NCI-H146 treated with DMSO at 0.1 percent for 48 hours (cell line): ENCODE measurements around the gene MAP3K20.
A peak's percentile ranks its signal among the peaks of the same experiment; 100 is the strongest.
"Not testable (repeated sequence)": the region's sequence is repeated elsewhere in the genome, so short reads cannot be mapped to it uniquely, and the experiment has no call there.

Source experiments
- DNase-seq: peaks from one replicate; lab custom pipeline; 2025; ENCODE audit not compliant: unreplicated experiment; lab: John Stamatoyannopoulos, UW

MAP3K20 gene

DNA sequence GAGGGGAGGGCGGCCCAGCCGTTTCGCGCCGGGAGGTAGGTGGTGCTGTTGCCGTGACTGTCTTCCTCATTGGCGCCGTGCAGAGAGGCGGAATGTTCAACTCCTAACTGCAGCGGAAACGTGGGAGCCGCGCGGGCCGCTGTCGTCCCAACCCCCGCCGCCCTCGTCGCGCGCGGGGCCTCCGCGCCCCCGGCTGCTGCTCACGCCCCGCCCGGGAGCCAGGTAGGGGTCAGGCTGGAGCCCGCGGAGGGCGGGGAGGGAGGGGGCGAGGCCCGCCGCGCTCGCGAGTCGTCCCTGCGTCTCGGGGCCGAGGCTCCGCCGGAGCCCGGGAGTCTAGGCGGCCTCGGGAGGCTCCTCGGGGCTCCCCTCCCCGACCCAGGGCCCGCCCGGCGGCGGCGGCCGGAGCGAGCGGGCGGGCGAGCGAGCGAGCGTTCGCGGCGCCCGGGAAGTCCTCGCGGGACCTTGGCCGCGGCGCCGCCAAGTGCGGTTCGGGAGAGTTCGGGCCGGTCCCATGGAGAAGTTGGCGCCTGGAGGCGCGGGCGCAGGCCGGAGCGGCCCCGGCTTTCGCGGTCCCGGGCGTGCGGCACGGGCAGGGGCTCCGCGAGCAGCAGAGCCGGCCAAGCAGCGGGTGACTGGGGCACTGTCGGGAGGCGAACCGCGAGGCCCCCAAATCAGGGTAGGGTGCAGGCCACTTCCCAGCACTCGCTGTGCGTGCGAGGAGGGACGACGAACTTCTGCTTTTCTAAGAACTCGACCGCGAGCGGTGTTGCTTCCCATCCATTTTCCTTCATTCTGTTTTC is at the start of gene MAP3K20:
MAP3K20 (plus strand) TSS at position 66 of the 800 bp plus-strand sequence. CDS start 15,186 bp downstream, outside the sequence.
- DNase-seq = no peak

DNA sequence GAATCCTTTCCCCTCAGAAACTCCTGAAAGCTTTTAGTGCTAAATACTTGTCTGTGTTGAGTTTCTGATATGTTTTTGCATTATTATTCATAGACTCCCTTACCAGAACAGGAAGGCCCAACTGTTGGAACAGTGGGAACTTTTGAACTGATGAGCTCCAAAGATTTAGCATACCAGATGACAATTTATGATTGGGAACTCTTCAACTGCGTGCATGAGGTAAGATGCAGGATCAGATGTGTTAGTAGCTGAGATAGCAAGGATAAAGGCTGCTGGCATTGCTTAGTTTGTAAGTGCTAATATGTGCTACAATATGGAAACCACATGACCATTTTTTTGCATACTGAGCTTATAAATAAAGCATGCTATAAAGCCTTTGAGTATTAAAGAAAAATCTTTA is 49.2 kb upstream of the MAP3K20 start:
- no peak for DNase-seq

DNA sequence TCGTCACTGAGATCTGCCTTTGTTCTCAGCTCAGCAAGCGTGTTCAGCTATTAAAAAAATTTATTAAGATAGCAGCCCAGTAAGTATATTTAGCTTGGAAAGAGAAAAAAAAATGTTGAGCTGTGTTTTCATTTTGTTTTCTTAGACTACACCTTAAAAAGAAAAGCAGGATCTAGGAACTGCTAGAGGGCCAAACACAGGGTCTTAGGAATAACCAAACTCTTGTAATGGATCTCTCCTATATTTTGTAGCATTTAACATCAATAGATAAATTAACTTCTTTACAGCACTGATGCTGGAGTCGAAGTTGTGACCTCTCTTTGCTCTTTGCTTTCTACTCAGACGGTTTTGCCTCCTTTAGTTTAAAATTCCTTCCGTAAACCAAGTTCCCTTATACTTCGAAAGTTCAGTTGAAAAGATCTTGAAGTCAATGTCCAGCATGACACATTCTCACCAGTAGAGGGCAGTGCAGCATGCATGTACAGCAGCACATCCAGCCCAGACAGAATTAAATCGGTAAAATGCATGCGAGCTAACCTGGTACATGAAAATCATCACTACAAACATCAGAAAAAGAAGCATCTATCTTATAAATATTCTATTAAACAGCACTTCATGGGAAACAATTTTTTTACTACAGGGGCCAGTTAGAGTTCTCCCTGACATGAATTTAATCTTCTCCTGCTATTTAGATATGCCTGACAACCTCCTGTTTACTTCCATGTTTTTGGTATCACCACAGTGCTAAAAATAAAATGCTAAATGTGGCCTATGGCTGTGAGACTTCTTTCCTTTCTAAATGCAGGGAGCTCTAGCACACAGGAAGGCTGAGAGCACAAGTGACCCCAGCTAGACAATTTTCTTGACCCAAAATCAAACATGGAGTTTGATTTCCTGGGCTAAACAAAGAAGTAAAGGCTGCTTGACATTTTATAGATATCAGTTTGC is 48.2 kb upstream of the MAP3K20 start:
- DNase-seq = peak; percentile 18

DNA sequence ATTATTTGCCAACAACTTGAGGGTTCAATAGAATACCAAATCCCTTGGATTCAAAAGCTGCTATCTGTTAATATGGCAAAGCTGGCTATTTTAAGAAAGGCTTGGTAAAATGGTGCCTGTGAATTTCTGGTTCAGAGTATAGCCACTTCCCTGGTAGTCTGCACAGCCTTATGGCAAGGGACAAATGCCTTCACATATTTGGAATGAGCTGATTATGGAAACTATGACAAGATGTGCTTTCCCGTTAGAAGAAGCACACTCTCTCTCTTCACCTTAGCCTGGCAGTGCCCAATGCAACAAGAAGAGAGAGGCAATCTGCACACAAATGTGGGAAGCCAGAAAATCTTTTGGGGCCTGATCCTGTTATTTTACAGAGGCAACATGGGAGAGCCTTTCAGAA is 47.5 kb upstream of the MAP3K20 start:
- no peak for DNase-seq

DNA sequence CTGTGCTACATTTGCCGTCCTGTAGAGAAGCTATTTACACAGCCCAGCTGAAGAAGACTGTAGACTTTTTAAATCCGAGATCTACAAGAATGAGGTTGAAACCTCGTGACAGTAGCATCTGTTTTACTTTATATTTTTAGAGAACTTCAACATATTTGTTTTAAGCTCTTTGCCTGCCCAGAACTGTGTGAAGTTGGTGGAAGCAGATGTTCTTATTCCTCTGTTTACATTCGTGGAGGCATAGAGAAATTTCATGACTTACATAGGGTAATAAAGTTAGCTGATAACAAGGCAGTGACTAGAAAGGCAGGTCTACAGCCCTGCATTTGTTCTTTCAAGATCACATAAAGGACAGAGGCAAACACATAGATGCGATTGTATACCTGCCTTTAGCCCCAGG is 47.0 kb upstream of the MAP3K20 start:
- DNase-seq = no peak

DNA sequence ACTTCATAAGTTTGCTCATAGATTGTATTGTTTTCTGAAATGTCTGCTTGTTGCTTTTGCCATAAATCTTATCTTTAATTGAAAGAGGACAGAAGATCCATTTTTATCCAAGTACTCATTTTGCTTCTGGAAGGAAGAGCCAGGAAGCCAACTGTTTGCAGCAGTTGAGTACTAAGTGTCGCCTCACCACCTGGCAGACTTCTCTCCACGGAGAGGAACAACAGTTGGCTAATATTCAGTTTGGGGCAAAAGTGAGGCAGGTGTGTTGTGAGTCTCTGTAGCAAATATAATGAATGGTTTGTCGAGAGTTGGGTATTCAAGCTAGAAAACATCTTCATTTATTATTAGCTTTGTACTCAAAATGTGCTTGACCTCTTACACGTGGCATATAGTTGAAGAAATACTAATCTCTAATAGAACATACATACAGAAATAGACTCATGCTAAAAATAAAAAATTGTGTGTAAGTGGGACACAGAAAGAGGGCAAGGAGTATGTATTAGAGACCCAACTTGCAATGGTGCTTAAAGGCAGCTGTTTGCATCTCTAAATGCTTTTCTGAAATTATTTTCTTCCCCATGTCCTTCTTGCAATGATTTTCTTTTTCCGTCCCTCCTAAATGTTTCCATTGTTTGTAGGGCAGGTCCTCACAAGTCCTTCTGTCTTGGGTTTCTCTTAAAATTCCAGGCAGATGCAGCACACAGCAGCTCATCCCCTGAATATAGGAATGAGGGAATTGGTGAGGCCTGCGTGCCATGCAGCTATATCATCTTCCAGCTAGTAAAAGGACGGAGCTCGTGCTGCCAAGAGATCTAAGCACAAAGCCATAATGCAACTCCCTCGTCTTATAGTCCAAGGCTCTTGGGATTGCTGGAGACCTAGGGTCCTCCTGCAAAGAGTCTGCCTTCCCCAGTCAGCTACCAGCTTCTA is 44.8 kb upstream of the MAP3K20 start:
- no peak for DNase-seq

DNA sequence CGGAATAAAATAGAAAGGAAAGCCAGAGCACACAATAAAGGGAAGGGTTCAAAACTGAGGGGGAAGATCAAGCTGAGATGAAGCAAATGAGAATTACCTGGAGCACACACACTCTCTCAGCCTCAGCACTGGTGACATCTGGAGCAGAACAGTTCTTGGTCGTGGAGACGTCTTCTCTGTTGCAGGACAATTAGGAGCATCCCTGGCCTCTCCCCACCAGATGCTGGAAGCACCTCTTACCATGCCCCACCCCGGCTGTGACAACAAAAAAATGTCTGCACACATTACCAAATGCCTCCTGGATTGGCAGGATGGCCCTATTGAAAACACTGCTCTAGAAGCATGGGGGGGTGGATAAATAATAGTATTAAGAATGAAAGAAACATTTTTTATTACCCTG is 43.6 kb upstream of the MAP3K20 start:
- no peak for DNase-seq

DNA sequence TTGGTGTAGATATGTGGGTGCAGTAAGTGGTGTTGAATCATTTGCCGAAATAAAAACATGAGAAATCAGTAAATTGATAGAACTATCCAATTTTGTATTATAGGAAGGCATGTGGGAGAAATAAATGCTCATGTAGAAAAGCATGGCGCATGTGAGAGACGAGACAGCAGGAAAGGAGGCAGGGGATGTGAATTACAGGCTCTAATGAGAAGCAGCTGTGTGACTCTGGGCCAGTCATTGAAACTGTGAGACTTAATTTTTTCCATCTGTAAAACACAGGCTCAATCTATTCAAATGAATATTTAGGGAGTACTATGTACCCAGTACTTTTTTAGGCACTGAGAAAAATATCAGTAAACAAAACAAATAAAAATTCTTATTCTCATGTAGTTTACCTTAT is 42.6 kb upstream of the MAP3K20 start:
- no peak for DNase-seq

DNA sequence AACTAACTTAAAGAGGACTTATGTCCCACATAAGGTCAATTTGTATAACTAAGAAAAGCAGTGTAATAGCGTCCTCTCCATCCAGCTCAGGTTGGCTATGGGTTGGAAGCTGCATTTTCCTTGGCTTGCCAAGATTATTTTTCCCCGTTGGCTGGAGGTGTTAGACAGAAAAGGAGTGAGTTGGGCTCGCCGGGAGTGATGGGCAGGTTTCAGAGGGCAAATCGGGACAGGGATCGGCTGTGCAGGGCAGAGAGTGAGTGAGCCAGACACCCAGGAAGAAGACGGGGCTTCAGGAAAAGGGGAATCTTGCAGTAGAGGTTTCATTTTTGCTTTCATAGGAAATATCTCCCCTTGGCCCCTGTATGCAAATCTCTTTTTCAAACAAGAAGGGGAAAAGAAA is 41.5 kb upstream of the MAP3K20 start:
- no peak for DNase-seq

DNA sequence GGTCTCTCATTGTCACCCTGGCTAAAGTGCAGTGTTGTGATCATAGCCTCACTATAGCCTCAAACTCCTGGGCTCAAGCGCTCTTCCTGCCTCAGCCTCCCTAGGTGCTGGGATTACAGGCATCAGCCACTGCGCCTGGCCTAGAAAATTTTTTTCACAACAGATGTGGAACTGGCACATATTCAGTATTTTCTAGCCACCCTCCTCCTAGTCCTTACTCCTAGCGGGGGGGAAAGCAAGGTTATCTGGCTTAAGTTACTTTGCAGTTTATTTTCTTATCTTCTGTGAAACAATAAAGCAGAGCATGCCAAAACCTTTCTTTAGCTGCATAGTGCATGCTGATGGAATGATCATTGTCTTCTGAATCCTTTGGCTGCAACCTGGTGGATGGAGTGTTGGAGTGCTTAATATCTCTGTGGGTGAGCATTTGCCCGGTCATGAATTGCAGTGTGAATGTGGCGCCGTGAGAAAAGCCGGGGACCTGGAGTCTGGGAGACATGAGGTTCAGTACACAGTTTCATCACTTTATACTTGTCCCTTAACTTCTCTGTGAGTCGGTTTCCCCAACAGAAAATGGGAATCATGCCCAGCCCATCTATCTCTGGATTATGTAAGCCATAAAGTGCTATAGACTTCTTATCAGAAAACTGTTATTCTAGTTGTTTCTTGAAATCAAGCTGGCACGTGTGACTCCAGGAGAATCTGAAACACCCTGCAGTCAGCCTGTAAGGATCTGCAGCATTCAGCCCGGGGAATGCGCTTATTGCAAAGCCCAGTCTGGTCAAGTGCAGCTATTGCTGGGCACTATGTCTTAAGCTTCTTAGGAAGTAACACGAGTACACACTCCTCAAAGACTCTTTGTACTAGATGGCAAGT is 38.2 kb upstream of the MAP3K20 start:
- DNase-seq = no peak

DNA sequence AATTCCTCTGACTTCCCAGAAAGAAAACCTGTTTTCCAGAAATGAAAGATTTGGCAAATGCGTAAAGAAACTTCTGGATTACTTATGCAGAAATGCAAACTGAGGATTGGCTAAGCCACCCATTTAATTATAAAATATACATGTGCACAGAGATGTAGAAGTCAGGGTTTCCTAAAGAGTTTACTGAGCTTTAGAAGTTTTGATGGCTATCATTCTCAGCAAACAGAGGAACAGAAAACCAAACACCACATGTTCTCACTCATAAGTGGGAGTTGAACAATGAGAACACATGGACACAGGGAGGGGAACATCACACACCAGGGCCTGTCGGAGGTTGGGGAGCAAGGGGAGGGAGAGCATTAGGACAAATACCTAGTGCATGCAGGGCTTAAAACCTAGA is 37.4 kb upstream of the MAP3K20 start:
- DNase-seq = not testable (repeated sequence)

DNA sequence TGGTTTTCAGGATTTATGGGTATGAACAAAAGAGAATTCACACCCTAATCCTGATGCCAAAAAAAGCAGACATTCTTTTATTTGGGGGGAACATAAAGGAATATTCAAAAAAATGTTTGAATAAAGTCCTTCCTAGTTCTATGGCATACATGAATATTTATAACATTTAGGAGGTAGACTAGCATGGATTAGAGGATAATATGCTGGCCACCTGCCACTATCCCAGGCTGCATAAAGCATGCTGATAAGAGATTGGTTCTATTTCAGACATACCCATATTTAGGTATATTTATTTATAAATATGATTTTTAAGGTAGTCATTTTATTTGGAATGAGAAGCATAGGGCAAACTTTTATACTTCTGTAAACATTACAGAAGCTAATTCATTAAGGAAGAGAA is 34.9 kb upstream of the MAP3K20 start:
- DNase-seq = no peak

DNA sequence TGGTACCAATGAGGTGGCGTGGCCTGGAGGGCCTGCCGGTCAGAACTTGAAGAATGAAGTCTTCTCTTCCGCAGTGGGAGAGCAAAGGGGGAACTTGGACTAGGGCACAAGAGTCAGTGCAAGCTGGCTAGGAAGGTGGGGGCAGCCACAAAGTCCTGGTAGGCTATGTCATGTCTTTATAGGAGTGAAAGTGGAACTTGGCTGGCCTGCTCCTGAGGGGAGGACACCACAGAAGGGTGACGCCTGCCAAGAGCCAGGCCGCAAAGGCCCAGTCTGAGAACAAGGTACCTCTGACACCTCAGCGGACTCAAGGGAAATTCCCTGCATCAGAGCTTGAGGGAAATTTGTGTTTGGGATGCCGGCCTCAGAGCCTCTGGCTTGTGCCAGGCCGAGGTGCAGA is 32.2 kb upstream of the MAP3K20 start:
- DNase-seq = no peak

DNA sequence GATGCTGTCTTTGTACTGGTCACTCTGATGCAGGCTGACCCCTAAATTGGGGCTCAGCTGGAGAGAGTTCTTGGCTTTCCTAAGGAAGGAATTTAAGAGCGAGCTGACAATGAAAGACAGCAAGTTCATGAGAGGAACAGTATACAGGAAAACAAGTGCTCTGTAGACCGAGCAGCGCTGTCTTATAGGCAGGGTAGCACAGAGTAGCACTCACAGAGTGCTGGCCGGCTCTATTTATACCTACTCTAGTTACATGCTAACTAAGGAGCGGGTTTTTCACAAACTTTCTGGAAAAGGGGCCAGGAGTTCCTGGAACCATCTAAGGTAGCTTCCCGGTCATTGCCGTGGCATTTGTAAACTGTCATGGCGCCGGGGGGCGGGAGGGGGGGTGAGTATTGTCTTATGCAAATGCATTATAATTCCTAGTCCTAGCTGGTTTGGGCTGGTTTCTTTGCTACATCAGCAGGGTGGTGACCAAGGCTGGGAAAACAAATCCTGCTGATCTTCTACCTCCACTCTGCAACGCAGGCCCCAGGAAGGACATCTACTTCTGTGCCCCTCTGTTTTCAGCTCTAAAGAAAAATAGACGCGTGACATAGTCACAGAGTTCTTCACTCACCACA is 31.6 kb upstream of the MAP3K20 start:
- no peak for DNase-seq

DNA sequence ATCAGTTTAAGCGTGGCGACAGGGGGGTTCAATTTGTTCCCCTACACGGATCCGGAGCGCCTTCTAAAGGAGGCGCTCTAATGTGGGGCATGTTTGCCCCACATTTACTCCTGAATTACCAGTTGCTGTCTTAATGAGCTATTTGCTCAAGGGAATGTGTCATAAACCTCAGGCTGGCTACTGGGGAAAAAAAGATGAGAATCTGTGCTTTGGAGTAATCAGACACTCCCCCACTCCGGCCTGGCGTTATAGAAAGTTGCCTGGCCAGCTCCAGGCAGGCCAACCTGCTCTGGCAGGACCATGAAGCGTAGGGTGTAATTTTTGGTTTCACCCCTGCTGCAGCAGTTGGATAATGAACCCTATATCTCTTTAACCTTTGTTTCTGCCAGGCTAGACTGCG is 31.0 kb upstream of the MAP3K20 start:
- DNase-seq = no peak

DNA sequence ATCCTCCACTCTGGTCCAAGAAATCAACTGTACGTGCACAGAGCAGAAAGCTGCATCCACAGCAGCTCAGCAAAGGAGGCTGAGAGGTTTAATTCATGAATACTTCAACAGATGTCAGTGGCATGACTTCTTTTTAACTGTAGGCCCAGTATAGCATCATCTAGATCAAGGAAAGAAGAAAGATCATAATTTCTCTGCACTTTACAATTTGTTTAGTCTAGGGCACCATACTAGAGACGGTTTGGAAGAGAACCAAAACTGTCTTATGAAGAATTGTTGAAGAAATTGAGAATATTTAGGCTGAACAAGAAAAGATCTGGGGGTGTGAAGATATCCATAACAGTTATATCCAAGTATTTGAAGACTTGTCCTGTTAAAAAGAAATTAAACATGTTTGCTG is 30.5 kb upstream of the MAP3K20 start:
- DNase-seq = no peak

DNA sequence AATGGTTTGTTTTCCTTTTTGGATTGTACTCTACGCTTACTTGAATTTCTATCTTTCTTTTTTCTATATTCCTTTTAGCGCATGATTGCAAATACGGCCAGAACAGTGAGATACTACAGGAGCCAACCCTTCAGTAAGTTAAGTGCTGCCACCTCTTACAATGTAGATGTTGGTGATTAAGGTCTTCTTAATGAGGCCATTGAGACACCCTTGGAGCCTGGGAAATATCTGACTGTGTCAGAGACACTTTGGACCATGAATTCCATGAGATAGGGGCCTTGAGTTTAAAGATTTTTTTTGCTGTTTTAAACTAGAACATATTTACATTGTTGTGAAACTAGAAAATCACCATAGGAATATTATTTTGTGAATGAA is 27.1 kb upstream of the MAP3K20 start:
- DNase-seq = no peak

DNA sequence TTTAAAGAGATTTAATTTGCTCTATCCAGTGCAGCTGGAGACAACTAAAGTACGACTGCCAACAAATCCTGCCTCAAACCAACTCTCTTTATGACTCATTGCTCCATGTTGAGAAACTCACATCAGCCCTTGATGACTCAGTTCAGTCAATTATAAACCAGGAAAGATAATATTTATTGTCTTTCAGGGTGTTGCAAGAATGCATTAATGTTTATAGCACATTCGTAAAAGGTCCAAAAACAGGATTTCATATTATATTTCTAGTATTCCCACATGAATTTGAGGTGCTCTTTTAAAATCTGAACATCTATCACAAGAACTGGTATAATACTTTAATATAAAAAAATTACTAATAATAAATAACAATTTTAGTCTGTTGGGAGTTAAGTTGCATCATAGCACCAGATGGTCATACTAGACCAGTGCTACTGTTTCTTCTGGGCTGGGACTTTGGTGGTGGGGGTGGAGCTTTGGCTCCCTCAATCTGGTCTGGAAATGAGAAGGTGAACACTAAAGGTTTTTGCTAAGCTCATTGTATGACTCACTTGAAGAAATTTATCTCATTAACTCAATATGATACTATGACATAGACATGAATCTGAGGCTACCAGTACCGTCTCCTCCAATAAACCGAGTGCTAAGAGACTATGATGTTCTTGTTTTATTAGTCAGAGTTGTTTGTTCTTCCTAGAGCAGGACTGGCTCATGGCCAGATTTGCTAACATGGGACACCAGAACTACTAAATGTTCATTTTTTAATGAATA is 26.6 kb upstream of the MAP3K20 start:
- no peak for DNase-seq

DNA sequence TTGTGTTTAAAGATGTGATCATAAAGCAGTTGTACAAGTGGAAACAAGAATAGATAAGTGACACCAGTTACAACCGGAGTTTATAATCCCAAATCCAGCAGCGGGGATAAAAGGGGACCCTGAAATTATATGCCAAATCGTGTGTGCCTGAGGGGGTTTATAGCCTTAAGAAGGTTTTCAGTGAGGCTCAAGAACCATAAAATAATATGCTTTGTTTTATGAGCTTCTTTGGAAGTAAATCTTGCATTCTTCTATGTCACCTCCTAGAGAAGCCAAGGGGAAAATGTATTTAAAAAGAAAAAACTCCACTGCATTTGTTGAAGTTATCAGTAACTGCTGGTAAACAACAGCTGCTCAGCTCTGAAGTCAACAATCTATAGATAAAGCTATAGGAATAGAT is 25.8 kb upstream of the MAP3K20 start:
- DNase-seq = no peak
